ENCODE measurements around the gene TEX2.

The TEX2 gene

DNA sequence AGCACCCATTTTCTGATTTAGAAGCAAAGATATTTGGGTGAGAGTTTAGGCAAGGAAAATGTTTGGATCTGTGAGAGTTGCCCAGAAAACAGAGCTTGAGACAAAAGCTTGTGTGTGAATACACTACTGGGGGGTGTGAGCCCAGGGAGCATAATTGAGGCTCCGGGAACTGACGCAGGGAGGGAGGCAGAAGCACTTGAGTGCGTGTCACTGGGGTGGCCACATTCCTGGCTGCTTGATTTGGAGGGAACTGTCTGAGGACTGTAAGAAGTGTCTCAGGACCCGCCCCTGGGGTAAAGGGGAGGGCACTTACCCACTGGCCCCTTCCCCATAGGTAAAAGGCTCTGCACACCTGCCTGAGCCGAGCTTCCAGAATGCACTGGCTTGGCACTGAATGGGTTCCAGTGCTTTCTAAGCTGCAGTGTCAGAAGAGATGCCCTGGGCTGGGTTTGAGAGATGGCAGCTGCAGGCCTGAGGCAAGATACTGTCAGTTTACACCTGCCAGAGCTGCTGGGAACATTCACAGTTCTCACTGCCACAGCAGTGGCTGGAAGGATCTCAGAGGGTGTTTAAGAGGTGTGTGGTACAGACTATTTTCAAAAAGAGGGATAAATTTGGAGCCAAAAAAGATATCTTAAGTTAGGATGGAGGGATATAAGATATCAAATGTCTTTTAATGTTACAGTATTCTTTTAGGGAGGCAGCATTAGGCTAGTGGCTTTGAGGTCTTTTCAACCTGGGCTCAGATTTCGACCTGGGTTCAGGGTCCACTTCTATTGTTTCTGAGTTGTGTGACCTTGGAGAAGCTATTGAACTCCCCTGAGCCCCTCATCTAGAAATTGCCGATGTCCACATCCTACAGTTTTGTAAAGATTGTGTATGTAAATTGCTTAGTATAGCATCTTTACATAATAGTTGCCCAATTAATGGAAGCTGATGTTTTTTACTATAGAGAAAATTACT lies 6.9 kb upstream of the TEX2 start:
- DNase-seq, result no peak

DNA sequence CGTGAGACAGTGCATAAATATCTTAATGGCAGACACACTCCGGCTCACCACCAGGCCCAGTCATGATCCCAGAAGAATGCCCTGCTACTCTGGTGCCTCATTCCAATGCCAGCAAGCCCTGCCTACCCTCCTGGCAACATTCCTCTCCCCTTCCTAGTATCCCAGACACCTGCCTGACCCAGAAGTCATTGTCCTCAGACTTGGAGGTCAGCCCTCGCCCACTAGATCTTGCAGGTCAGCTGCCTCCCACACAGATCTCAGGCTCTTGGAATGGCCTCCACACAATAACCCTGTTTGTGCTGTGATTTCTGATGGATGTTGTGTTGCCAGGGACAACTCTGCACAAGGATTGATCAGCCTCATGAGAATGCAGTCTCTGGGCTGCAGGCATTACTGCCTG lies 1.8 kb upstream of the TEX2 start:
- DNase-seq, result no peak

DNA sequence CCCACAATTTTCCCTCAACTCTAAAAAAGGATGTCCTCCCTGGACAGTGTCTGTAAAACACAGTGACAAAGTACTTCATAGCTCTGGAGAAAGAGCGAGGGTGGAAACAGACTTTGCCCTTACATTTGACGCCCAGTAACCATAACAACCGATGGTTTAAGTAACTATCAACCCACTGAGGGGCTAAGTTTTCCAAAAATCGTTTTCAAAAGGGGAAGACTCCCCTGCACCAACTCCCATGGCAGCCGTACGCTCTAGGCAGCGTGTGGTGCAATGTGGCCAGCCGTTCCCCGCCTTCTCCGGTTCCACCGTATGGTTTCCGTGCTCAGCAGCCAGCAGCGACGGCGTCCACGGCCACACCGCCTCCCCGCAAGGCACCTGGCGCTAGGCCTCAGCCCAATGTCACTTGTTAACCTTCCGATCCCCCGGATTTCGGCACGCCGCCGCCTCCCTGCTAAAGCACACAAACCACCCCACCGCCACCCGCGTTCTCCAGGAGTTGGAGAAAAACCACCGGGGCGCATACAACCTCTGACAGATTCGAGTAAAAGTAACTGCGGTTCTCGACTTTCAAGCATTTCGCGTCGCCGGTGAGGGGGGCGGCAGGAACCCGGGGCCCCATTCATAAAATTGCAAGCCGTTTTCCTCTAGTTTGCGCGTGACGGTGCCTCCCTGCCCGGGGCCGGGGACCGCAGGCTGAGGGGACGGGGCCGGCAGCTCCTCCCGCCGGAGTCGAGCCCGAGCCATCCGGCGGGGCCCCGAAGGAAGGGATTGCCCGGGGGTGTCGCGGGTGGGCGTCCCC lies 661 bp downstream of the TEX2 start:
- DNase-seq, result peak; percentile 62

DNA sequence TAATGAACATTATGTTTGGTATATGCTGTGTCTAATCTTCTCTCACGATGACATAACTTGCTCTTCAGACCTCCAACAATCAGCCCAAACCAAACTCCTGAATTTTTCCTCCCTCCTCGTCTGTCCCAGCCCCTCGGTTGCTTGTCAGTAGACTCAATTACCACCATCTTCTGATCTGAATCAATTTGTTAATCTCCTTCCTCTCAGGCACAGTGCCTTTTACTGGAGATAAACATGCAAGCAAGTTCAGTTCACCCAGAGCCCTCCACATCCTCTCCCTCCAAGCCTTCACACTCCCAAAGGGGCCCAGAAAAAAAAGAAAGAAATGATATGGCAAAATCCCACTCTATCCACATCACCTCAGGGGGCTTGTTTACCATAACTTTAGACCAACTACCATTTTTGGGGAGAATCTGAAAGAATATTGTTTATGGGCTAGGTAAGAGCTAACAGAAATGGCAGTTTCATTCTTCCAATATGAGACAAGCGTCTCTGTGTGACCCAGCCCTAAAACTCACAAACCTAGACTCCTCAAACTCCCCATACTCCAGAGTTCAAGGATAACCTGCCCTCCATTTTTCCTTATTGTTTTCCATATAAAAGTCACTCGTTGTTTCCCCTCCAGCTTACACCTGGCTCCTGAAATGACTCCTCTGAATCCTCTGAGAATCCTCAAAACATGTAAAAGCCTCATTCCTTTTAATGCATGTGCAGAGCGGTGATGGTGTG lies 1.5 kb downstream of the TEX2 start:
- no peak for DNase-seq

DNA sequence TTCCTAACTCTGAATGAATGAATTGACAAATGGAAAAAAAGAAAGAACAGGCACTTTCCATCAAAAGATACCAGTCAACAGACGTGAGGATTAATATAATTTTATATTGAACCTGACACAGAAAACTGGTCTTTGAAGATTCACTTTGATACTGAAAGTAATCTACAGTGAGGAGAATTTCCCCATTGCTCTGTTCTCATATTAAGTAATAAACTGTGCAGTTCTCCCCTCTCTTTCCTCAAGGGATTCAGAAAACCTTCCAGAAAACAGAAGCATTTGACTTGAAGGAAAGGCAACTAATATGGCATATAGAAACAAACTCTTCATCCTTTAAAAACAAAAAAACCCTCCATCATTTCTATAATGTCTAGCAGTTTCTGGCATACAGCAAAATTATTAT lies 2.2 kb downstream of the TEX2 start:
- DNase-seq, result no peak

DNA sequence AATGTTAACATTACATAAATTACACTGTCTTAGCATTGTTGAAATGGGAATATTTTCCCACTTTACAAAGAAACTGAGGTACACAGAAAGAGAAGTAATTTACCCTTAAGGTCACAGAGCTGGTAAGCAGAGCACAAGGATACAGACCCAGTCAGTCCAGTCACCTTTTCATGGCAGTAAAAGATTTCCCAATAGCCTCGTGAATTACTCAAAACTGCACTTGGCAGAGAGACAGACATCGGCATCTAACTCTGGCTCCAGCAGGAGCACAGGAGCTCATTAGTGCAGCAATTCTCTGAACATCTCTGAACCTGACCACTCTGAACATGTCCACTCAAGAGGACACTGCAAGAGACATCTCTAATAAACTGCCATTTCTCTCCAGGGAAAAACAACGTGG lies 3.1 kb downstream of the TEX2 start:
- DNase-seq, result no peak

DNA sequence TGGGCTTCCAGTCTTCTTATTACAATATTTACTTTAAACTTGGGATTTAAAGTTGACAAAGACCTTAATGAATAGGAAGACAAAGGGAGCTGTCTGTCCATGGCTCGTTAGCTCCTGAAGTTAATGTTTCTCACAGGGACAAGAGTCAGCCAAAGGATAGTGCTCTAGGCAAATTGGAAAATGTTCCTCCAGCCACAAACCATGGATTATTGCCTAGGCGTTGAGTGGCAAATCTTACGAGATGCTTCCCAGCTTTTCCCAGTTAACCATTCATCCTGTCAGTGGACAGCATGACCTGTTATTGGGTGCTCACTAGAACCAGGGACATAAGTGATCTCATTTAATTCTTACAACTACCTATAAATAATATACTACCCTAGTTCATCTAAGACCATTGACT lies 3.6 kb downstream of the TEX2 start:
- no peak for DNase-seq

DNA sequence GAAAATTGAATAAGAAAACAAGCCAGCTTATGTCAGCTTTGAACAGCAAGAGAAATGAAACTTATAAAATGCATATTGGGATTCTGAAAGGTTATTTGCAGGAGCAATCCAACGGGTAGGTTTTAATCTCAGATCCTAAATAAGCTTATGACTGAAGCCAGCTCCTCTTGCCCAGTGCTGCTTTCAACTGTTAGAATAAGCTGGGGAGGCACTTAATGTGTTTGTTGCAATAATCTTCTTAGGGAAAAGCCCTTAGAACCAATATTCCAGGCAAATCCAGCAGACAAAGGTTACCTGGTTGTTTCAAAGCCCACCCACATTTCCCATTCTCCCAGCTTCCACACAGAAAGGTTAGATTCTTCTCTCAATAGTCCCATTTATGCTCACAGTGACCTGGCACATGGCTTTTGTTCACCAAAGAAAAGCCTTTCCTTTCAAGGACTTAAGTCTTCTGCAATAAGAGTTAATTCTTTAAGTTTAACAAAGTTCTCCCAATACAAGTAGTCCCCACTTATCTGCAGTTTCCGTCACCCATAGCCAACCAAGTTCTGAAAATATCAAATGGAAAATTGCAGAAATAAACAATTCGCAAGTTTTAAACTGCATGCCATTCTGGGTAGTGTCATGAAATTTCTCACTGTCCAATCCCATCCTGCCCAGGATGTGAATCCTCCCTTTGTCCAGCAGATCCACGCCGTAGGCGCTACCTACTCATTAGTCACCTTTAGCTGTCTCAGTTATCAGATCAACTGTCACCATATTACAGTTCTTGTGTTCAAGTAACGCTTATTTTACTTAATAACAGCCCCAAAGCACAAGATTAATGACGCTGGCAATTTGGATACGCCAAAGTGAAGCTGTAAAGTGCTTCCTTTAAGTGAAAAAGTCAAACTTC lies 5.9 kb downstream of the TEX2 start:
- DNase-seq, result no peak

DNA sequence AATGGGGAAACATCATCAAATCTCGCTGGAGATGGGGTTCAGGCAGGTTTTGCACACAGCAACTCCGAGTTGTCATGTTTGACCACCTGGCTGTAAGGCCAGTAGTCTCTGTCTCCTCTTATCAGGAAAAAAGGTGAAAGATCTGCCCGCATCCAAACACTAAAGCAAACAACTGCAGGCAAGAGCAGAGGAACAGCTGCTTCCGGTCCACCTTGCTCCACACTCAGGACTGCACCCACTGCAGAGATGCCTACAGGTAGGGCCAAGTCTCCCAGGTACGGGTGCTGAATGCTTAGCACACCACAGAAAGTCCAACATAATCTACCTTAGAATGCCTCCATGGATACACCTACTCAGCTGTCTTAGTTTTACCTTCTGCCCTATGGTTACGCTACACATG lies 7.3 kb downstream of the TEX2 start:
- no peak for DNase-seq

DNA sequence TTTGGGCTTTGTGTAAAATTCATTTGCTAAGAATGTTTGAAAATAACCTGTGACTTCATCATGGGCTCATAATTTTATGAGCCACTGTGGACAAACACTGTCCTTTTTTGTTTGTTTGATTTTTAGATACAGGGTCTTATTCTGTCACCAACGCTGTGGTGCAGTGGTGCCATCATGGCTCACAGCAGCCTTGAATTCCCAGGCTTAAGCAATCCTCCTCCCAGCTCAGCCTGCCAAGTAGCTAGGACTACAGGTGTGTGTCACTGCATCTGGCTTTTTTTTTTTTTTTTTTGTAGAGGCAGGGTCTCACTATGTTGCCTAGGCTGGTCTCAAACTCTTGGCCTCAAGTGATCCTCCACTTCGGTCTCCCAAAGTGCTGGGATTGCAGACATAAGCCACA lies 8.3 kb downstream of the TEX2 start:
- DNase-seq, result no peak

DNA sequence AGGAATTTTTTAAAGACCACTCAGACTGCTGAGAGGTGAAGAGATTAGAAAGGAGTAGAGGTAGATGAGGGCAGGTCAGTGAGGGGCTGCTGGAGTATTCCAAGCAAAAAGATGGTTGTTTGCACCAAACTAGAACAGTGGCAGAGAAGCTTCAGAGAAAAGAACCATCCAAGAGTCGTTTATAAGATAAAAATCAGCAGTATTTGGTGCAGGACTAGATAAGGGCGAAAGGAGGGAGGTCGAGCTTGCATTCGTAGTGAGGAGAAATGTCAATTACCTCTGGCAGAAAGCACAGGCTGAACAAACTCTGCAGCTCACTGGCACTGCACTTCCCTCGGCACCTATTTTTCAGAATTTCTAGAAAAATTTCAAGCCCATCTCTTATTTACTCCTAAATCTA lies 9.6 kb downstream of the TEX2 start:
- DNase-seq, result no peak

DNA sequence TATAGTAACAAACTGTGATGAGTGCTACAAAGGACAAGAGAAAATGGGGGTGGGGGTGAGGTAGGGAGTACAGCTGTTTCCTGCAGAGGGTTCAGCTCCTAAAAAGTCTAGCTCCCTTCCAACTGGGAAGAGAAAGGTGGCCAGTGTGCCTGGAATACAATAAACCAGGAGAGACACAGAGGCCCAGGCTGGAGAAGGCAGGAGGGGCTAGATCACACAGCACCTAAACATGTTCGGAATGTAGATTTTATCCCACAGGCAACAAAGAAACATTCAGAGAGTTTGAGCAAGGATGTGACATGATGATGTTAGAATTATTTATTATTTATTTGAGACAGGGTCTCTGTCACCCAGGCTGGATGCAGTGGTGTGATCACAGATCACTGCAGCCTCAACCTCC lies 10.2 kb downstream of the TEX2 start:
- DNase-seq, result no peak

DNA sequence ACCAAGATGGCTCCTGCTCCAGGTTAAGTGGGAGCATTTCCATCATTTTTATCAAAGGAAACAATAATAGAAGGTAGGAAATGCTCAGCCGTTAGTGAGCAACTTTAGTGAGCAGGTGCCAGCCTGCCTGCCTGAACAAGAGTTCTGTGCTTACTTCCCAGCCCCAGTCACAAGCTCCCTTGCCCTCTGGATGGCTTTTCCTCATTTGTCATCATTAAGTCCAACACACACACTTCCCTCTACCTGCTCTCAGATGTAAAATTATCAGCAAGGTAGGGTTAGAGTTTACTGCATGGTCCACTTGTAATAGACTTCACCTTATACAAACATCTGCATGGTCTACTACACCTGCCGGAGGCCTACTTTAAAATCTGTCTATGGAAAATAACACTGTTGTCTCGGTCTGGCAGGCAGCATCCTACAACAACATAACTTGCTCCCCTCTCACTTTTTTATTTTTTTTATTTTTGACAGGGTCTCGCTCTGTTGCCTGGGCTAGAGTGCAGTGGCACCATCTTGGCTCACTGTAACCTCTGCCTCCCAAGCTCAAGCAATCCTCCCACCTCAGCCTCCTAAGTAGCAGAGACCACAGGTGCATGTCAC lies 12.7 kb downstream of the TEX2 start:
- DNase-seq, result no peak

DNA sequence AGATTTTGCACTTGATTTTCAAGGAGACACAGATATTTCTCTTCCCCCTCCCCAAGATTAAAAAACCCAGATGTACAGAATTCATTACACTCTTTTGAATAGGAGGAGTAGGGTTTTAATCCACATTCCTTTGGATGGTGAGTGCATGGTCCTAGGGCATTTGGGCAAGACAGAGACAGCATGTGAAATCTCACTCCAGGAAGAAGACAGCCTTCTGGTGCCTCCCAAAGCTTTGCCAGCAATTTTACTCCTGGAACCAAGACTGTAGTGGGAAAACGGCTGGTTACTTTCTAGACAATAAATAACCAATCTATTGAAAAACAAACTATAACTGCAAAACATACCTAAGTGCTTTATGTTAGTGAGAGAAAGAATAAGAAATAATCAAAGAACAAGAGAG lies 15.2 kb downstream of the TEX2 start:
- no peak for DNase-seq

DNA sequence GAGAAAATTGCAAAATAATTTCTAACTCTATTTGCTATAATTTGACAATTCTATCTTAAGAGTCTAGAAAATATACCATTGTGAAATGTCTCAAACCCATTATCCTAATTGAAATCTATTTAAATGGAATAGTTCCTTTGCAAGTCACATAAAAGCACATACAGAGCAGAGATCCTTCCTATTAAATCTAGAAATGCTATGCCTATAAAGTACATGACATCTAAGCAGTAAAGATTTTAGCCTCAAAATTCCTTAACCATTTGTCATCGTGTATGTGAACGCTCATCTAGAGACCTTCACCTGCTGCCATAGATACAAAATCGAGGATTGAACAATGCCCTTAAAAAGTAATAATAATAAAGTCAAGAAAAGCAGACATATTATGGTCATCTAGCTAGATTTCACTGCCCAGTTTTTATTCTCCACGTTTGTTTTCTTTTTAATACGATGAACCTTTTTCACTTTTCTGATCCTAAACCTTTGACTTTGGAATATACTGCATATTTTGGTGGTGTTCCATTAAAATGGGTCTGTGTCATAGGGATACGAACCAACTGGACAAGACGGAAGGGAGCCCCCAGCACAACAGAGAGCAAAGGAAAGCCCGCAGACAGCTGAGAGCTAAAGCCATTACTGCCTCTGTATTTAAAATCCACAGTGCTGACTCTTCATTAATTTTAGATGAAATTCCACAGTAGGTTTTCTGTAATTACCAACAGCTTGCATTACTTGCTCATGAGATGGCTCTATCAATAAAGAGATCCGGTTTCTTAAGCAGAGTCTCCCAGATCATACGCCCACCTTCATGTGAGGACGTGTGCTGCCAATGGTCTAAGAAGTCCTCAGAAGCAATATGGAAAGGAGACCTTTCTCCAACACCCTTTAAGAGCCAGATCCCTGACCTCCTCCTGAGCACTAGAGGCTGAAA lies 17.6 kb downstream of the TEX2 start:
- DNase-seq, result no peak

DNA sequence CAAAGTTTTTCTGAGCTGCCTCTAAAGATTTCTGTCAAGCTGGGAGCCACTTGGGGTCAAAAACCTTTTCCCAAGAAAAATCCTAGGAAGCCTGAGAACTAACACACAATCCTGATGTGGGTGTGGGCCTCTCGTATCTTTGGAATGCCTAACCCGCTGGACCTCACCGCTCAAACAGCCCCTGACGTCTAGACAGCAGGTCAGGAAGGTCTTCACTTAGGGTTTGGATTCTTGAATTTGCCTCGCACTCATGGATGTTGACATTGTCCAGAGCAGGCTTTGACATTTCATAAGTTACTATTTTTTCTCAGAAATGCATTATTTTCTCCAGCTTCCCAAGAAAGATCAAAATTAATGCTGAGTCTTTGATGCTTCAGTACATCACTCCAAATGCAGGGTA lies 18.9 kb downstream of the TEX2 start:
- DNase-seq, result no peak

DNA sequence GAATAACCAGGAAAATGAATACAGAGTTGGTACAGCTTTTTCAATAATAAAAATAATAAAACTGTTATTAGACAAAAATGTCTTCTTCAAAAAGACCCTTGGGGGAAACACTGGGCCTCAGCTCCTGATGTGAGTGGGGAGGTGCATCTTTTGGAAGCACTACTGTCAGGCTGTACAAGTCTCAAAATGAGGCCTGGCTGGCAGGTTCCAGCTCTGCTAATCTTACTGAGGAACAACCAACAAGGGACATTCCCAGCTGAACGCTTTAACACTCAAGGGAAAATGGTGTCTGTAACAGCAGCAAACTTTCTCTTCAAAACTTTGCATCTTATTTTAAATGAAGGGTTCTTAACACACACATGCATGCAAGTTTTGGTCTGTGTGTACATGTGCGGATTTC lies 19.7 kb downstream of the TEX2 start:
- DNase-seq, result no peak

DNA sequence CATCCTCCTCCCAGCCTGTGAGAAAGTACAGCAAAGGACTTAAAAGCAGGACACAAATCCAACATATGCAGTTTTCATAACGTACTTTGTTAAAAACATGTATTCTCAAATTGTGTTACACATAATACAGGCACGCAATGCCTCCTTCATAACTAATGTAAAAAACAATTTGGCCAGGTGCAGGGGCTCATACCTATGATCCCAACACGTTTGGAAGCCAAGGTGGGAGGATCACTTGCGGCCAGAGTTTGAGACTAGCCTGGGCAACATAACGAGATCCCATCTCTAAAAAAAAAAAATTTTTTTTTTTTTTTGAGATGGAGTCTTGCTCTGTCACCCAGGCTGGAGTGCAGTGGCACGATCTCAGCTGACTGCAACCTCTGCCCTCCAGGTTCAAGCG lies 20.4 kb downstream of the TEX2 start:
- DNase-seq, result no peak

DNA sequence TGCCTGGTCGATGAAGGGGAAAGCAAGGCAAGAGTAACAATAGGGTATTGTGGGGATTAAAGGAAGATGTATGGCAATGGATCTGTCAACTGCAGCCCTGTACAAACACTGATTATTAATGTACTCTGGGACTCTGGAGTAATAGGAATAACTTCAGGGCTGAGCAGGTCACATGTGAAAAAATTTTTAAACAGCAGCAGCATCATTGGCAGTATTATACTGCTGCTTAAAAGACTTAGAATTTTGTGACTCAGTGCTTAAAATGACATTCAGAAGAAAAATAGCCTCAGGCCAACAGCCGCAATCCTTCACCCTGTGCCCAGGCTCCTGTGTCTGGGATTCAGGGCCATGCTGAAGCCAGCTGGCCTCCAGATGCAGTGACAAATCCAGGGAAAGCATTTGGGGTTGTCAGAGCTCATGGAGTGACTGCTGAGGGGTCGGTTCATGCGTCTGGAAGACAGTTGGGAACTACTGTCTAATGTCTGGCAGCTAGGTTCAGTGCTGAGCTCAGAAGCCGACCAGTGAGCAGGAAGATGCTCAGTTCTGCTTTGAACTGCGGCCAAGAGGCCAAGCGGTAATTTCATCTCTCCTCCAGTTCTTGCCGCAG lies 22.2 kb downstream of the TEX2 start:
- DNase-seq, result no peak

DNA sequence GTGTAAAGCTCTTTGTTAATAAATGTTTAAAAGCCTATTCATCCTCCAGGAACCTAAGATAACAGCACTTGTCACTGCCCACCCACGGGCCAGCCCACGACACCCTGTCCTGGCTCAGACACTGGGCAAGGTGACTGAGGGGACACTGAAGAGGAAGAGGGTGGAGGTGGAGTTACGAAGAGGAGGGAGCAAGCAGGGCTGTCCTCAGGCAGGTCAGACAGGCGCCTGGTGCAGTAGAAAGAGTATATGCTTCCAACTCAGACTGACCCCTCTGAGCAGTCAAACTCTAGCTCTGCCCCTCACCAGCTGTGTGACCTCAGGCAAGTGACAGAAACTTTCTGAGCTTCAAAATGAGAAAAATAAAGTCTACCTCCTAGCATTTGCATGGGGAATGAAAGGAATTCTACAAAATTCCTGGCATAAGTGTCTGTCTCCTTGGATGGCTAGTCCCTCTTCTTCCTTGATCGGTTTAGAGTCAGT lies 22.8 kb downstream of the TEX2 start:
- DNase-seq, result no peak

Measured in activated CD8-positive, alpha-beta memory T cell treated with anti-CD3 and anti-CD28 coated beads, Interleukin-2, amount 50 U/mL, for 4 hours (primary cell).